ENCODE results near the gene KLF16.

DNA sequence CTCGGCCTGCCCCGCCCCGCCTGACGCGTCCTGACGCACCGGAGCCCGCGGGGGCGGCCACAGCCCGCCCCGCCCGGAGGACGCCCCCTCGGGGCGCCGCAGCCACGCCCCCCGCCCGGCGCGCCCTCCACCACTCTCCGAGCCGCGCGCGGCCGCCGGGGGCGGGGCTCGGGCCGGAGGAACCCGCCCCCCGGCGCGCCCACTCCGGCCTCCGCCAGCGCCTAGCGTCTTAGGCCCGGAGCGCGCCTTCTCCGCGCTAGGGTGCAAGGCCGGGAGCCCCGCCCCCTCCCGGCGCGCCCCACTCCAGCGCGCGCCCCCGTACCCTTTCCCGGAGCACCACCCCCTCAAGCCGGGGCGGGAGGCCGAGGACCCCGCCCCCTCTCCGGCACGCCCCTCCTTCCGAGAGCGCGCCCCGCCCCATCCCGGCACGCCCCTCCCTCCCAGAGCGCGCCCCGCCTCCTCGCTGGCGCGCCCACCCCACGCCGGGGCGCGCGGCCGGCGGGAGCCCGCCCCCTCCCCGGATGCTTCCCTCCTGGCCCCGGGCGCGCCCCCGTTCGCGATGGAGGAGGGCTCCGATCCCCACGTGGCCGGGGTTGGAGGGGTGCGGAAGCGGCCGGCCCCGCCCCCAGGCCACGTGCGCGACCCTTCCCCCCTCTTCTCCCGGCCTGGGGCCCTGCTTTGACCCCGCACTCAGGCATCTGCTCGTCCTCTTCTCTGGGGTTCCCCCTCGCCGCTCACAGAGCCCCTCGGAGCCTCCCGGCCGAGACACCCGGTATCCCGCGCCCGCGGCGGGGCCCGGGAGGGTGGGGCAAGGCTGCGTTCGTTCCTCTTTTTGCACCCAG is 480 bp upstream of the KLF16 start:
- TF ChIP-seq, protein P1, sequence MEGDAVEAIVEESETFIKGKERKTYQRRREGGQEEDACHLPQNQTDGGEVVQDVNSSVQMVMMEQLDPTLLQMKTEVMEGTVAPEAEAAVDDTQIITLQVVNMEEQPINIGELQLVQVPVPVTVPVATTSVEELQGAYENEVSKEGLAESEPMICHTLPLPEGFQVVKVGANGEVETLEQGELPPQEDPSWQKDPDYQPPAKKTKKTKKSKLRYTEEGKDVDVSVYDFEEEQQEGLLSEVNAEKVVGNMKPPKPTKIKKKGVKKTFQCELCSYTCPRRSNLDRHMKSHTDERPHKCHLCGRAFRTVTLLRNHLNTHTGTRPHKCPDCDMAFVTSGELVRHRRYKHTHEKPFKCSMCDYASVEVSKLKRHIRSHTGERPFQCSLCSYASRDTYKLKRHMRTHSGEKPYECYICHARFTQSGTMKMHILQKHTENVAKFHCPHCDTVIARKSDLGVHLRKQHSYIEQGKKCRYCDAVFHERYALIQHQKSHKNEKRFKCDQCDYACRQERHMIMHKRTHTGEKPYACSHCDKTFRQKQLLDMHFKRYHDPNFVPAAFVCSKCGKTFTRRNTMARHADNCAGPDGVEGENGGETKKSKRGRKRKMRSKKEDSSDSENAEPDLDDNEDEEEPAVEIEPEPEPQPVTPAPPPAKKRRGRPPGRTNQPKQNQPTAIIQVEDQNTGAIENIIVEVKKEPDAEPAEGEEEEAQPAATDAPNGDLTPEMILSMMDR (IDR thresholded peaks at IDR 0.05; ENCODE audit: poor library complexity) = no peak
- TF ChIP-seq EZH2 (IDR thresholded peaks at IDR 0.05; ENCODE audit: borderline replicate concordance) (no peak), EZH2phosphoT487 (IDR thresholded peaks at IDR 0.05; ENCODE audit: low read depth, severe bottlenecking, unreplicated experiment) (no peak)

Data from hepatocyte (in vitro differentiated cells).